Astrocyte of the cerebellum (primary cell): ENCODE measurements around the gene PDZD7.

Experiments
- DNase-seq: peaks from one replicate; pipeline ENCODE4 v3.0.0-alpha.2; 2011; ENCODE audit warnings: low read depth
- H3K4me3 ChIP-seq: 2 replicates; pipeline ENCODE4 v1.5.1; 2011; ENCODE audit warnings: mild to moderate bottlenecking, low read depth, low read length, moderate library complexity
- CTCF ChIP-seq: IDR thresholded peaks from 2 replicates; pipeline ENCODE4 v1.5.1; 2012; ENCODE audit warnings: low read length, low read depth, moderate library complexity, mild to moderate bottlenecking; ENCODE audit errors: missing control alignments
- in situ Hi-C: cut with HindIII; loops from 2 replicates; pipeline ENCODE4 v1.10.0; 2017; ENCODE audit warnings: low sequenced_read_pairs

Gene PDZD7

GRCh38 chr10:101000127-101000914 is 30.6 kb downstream of the PDZD7 start:
- H3K4me3 ChIP-seq = peak overlapping the region; percentile 91
- no peak for DNase-seq
- TF ChIP-seq CTCF = no peak
- in situ Hi-C loops = no loop called here

GRCh38 chr10:100999742-101000126 is 31.2 kb downstream of the PDZD7 start, which contains the start of gene LZTS2:
Gene LZTS2 (plus strand): TSS chr10:100999808. CDS start chr10:101002539, 2,731 bp downstream.
- in situ Hi-C loops = loop anchor here (5.0 kb wide), 1 partner anchor 33 kb away; the partner anchor contains the start of genes PDZD7 and SFXN3
- no peak for DNase-seq
- peak within 1 kb of the TSS; percentile 91 for H3K4me3 ChIP-seq
- TF ChIP-seq CTCF = no peak

- TF ChIP-seq CTCF = peak; percentile 74
- in situ Hi-C loops = loop anchor here (5.0 kb wide), 1 partner anchor 33 kb away; the partner anchor contains the start of genes PDZD7 and SFXN3
- peak overlapping the region; percentile 91 for H3K4me3 ChIP-seq
- no peak for DNase-seq
These were observed 31.8 kb downstream of the PDZD7 start for GRCh38 chr10:100998991-100999741.

- in situ Hi-C loops = loop anchor here (5.0 kb wide), 1 partner anchor 34 kb away; the partner anchor contains the start of genes PDZD7 and SFXN3
- TF ChIP-seq CTCF = no peak
- H3K4me3 ChIP-seq = peak overlapping the region; percentile 91
- peak; percentile 64 for DNase-seq
These were observed 32.5 kb downstream of the PDZD7 start for GRCh38 chr10:100998183-100998990.

- H3K4me3 ChIP-seq = peak overlapping the region; percentile 91
- TF ChIP-seq CTCF = peak; percentile 92
- in situ Hi-C loops = loop anchor here (5.0 kb wide), 1 partner anchor 35 kb away; the partner anchor contains the start of genes PDZD7 and SFXN3
- no peak for DNase-seq
These were observed 33.4 kb downstream of the PDZD7 start for GRCh38 chr10:100997360-100998182.
